ENCODE measurements around the gene TLN1.

TLN1 gene

DNA sequence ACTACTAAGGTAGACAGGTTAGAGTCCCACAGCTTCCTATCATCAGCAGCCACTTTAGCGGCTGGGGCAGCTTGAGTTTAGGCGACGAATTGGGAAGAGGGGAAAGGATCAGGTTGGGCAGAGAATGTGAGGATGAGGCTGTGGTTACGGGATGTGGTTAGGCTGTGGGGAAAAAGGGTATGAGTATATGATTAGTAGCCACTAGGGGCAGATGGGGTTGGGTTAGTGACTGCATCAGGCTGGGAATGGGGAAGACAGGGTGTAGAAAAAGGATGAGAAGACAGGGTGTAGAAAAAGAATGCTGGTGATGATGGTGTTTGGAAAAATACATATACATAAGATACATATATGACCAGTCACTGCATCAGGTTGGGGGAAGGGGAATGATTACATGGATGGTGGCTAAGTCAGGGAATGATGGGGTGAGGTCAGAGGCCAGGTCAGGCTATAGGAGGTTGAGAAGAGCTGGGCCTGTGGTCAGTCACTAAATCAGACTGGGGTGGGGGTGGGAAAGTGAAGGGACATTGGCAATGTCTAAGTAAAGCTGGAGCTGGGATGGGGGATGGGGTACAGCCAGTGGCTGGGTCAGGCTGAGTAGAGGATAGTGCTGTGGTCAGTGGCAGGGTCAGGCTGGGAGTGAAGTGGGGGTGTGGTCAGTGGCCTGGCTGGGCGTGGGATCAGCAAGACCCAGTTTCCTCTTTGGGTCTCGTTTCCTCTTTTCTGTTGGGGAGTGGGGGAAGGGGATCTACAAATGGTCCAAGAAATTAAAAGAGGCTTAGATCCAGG lies 2.1 kb downstream of the TLN1 start:
- peak; percentile 82 for DNase-seq (ENCODE audit: low spot score)

DNA sequence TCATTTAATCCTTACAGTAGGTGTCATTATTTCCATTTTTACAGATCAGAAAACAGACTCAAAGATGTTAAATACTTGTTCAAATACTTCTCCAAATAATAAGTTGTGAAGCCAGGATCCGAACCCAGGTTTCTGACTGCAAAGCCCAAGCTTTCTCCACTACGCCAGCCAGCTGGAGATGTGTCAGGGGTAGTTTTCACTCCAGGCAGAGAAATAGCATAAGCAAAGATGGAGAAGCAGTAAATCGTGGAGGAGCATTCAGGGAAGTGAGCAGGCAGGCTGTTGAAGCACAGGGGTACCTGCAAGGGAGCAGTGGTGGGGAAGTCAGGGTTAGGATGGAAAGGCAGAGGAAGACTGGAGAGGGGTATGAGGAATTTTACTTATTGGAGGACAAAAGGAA lies 2.9 kb downstream of the TLN1 start:
- DNase-seq (ENCODE audit: low spot score): no peak

DNA sequence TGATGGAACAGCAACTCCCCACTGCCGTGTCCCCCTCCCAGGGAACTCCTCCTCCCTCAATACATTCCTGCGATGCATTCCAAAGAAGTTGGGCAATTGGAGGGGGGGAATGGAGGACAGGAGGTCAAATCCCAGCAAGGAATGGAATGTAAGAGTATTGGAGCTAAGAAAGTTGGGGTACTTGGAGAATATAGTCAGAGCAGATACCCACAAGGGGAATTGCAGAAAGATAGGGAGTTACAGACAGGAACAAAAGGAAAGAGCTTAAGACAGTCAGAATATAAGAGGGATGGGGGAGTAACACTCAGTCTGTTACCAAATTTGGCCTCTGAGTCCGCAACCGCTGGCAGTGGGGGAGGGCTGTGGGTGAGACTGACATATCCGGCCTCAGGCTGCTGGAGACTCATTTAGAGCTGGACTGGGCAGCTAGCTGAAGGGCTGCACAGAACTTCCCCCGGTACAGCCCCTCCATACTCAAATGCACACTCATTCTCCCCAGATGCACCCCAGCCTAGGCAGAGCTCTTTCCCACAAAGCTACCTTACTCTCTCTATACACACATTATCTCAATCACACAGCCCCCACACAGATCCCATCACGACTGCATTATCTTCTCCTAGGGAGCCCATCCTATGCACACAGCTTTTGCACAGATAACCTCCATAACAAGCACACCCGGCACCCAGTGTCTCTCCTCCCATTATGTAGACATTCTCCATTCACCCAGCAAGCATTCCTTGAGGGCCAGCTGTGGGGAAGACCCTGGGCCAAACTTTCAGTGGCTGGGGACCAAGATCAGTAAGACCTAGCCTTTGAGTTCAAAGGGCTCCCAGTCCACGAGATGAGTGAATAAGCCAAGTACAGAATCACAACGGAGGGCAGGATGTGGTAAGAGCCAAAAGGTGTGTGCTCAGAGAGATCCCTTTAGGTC lies 3.7 kb downstream of the TLN1 start:
- DNase-seq (ENCODE audit: low spot score): peak; percentile 60

DNA sequence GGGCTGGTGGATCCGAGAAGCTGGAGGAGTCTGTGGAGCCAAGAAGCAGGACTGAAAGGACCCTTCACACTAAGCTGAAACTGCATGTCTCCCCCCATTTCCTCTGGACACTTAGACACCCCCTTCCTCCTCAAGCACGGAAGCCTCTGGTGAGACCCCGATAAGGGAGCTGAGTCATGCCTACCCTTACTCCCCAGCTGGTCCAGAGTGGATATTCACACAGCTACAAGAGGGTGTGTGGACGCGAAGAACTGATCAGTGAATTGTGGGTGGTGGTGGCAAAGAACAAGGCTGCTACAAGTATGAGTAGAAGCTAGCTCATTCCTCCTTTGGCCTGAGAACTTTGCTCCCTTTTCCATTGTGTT lies 4.3 kb downstream of the TLN1 start:
- no peak for DNase-seq (ENCODE audit: low spot score)

DNA sequence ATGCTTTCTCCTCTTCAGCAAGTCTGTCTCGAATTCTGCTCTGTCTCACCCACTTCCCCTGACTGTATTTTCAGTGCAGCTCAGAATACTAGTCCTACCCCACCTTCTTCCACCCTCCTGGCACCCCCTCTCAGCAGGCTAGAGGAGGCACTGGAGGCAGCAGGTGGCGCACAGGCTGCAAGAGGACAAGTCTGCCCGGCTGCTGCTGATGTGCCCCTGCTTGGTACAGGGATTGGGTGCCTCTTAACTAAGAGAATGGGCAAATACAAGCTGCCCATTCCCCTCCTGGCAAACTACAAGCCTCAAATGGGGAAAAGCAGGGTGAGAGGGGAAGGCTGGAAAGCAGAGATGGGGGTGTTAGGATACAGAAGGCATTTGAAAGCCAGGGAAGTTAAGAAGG lies 5.1 kb downstream of the TLN1 start:
- peak; percentile 69 for DNase-seq (ENCODE audit: low spot score)

DNA sequence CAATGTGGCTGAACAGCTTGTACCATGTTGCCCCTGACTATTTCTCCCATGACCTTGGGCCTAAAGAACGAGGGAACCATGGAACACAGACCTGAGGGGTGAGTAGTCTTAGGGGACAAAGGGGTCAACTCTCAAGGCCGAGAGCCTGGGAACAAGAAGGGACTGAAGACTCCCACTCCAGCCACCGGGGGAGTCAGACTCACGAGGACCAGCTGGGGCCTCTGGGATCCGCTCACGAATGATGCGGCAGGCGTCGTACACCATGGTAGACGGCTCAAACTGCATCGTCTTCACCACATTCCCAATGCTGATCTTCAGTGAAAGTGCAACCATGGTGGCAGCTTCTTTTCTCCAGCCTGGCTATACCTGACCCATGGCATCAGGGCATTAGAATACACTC lies 6.6 kb downstream of the TLN1 start:
- no peak for DNase-seq (ENCODE audit: low spot score)

DNA sequence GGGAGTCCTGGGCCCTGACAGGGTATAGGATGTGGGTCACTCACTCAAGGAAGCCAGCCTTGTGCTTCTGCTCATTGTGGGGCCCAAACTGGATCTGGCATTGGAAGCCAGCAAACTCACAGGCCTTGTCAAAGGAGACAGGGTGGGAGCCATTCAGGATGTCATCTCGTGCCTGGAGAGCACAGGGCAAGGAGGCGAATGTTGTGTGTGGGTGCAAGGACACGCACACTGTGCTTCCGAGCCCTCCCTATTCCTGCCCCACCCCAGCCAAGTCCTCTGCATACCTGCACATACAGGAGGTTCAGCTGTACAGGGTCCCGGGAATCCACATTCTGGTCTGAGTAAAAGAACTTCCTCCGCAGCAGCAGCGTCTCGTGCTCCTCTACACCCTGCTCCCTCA lies 8.1 kb downstream of the TLN1 start:
- DNase-seq (ENCODE audit: low spot score): no peak

DNA sequence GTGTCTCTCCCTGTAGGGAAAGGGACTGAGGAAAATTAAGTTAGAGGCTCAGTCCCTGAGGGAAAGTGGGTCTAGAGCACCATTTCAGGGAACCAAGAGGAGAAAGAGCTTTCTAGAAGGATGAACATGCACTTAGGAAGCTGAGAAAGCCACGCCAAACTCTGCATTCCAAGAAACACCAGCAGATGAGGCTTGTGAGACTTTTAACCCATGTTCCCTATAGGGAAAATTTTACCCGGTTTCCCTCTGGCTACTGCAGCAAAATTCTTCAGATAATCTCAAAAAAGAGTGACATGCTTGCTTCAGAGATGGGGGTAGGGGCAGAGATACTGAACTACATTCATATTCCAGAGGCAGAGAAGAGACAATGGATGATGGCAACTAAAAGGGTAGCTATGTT lies 8.6 kb downstream of the TLN1 start:
- no peak for DNase-seq (ENCODE audit: low spot score)

DNA sequence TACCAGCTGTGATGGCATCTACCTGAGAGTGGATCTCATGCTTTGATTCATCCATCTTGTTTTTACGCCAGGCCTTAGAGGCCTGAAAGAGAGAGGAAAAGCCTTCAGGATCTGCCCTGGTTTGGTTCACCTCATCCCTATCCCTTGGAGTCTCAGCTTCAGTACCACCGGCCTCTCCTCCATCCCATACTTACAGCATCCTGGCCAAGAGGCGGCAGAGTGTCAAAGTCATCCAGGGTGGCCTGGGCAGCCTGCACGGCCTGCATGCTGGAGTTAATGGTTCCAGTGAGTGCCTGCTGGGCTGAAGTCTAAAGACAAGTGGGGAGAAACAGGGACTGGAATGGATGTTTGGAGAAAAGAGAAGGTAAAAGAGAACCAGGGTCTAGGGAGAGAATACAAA lies 12.4 kb downstream of the TLN1 start:
- DNase-seq (ENCODE audit: low spot score): no peak

DNA sequence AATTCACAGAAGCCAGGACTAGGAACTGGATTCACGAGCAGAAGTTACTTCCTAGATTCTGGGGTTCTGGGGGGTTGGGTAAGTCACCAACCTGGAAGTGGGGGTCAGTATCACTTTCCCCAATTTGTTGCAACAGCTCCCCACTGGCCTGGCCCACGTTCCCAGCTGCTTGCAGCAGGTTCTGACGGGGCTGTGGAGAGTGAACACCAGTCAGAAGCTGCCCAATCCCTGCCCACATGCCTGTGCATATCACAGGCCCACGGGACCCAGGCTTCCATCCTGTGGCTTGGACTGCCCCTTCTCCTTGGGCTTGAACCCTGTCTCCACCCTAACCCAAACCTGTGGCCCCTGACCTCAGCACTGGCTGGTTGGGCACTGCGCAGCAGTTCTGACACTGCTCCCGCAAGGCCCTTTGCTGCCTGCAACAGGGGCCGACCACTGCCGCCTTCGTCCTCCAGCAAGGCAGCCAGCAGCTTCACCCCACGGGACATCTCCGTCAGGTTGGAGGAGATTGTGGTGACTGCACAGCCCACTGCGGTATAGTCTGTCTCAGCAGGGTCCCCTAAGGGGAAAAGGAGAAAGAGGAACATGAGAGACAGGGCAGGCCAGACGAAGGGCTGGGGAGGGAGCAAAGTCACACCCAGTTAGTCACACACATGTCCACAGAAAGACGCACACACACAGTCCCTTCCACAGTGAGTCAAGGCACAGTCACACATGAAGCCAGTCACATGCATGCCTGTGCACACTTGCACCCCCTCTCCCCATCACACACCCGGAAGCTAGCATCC lies 13.1 kb downstream of the TLN1 start:
- no peak for DNase-seq (ENCODE audit: low spot score)

DNA sequence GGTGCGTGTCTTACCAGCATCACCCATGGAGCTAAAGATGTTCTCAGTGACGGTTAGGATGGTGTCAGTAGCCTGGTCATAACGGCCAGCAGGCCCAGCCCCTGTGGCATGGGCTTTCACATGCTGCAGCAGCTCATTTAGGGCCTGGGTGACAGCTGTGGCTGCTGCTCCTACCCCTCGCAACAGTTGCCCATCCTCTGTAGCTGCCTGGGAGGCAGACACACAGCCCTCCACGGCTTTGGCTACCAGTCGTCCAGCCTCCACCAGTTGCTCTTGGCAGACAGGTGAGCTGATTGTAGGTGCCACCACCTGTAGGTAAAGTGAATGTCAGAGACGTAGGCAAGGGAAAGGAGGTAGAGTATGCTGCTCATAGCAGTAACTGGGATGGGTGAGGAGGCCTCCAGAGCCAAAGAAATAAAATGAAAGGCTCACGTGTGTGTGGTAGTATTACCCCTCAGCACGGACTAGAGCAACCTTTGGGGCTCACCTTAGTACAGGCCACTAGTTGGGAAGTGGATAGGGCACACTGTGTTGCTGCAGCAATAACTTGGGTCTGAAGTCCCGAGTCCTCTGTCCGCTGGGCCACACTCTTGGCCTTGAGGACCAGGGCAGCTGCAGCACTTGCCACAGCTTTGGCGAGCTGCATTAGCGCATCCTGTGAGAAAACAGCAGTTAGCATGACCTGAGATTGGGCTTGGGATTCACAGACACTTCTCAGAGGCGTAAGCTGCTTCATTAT lies 14.7 kb downstream of the TLN1 start:
- DNase-seq (ENCODE audit: low spot score): no peak

DNA sequence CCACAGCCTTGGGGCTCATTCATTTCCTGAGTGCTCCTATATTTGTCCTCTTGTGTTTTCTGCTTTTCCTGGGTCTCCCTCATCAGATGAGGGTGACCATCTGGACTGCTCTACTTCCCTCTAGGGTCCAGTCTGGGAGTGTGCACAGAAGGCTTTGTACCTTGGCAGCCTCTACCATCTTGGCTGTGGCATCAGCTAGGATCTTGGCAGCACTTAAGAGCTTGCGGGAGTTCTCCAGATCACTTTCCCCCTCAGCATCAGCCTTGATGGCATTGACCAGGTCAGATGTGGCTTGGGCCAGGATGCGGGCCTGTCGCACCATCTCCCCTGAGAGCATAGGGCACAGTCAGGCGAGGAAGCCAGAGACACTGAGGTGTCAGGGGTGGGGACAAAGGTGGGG lies 15.8 kb downstream of the TLN1 start:
- peak; percentile 51 for DNase-seq (ENCODE audit: low spot score)

DNA sequence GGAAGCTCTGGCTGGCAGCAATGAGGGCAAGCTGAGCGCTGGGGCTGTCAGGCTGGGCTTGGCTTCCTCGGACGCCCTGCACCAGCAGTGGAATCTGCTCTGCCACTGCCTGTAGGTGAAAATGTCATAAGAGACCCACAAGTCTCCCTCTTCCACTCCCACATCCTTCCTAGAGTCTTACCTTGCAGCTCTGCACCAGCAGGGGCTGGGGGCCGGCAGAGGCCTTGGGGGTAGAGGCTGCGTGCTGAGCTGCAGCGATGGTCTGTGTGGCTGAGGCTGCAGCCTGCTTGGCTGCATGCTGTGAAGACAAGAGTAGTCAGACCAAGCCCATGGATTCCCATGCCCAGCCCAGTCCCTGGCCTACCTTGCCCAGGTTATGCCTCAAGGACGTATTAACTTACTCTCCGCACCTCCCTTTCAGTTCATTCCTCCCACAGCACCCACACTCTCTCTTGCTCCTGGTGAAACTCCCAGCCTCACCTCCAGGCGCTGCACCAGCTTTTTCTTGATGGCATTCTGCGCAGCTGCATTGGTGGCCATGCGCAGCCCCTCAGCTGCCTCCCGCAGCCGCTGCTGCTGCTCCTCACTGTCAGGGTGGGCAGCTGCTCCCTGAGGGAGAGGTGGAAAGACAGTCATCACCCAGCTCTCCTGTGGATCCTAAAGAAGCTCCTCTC lies 17.3 kb downstream of the TLN1 start:
- DNase-seq (ENCODE audit: low spot score): no peak

DNA sequence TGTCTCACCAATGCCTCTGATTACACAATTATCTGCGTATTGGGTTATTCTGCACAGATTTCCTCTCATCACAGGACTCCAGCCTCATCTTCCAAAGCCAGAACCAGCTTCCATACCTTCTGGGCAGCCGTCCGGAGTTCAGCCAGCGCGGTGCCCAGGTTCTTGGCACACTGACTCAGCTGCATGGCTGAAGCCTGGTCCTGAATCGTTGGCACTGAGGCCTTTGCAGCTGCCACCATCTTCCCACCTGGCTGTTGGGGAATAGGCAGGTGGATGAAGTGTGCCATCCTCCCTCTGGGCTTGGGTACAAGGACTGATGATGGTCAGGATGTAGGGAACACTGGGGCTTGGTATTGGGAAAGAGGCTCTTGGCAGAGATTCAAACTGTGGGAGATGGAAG lies 17.9 kb downstream of the TLN1 start:
- no peak for DNase-seq (ENCODE audit: low spot score)

DNA sequence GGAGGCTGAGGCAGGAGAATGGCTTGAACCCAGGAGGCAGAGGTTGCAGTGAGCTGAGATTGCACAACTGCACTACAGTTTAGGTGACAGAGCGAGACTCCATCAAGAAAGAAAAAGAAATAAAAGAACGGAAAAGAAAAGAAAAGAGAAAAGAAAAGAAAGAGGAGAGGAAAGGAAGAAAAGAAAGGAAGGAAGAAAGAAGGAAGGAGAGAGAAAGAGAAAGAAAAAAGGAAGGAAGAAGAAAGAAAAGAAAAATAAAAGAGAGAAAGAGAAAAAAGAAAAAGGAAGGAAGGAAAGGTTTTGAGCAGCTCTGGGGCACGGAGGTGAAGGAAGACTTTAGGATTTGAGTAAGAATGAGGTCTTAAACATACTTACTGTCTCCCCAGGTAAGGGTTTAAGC lies 18.4 kb downstream of the TLN1 start:
- no peak for DNase-seq (ENCODE audit: low spot score)

DNA sequence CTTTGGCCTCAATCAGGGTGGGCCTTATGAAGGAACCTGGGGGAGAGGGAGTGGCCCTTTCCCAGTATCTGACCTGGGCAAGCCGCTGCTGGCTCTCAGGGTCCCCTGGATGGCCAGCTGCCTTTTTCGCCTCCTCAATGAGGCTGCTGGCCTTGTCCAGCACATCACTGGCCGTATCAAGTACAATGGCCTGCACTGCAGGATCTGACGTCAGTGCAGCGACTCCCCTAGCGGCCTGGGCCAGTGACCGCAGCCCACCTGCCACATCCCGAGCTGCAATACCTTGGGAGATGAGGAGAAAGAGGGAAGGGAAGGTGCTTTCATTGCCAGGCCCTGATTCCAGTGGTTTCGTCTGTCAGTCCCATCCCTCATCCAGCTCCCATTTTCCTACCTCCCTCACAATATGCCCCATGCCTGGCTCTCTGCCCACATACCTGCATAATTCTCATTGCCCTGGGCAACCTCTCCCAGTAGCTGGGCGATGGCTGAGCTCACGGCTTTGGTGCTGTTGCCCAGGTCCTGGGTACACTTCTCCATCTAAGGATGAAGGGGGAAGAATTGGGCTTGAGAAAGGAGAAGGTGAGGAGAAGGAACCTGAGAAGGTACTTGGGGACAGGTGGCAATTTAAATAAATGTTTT lies 19.1 kb downstream of the TLN1 start:
- no peak for DNase-seq (ENCODE audit: low spot score)

DNA sequence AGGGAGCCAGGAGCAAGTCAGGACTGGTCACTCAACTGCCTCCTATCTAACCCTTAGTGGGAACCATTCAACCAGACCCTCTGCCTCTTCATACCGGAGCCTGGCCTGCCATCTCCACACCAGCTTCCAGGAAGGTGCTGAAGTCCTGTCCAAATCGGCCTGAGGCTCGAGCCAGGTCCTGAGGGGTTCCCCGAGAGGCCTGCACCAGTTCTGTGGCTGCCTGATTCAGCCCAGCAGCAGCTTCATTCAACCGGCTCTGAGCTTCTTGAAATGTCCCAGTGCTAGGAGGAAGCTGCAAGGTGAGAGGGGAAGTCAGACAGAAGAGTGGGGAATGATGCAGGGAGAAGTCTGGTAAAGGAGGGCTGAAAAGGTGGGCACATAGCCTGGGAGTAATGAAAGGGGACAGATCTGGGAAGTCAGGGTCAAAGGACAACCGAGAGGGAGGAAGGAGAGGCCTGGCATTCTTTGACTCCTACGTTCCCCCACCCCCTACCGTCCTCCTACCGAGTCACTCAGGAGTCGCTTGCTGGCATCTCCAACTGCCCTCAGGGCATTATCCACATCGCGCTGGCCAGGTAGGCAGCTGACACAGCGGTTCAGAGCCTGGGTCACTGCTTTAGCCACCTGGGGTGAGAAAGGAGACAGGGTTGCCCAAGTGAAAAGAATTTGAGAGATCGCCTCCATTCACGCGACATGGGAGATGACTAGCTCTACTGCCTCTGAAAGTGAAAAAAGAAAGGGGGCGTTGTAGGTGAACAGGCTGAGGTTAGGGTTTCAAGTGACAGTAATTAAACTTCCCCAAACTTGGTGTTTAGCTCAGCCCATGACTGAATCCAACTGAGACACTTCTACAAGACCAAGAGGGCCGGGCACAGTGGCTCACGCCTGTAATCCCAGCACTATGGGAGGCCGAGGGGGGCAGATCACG lies 20.2 kb downstream of the TLN1 start:
- DNase-seq (ENCODE audit: low spot score): no peak

DNA sequence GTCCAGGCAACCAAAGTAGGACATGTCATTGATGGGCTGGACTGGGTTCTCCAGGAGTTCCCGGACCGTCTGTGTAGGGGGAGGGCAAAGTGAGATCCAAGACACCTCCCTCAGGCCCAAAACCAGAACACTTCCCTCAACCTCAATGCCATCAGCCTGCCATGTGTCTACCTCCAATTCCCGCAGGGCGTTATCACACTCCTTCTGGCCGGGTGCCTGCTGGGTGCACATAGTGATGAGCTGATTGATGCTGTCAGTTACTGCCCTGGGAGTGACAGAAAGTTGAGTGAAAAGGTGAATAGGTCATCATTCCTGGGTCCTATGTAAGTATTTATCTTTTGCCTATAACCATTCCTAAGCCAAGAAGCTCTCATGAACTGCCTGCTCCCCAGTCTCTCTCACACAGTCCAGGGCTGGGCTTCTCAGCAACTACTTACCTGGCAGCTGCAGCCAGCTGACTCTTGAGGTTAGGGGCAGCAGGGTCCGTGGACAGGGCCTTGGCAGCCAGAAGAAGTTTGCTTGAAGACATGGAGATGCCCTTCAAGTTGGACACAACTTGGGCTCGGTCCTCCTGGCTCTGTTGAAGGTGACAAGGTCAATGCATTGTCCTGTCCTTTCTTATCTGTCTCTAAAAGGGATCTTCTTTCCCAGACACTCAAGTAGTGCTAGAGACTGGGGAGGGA lies 21.0 kb downstream of the TLN1 start:
- no peak for DNase-seq (ENCODE audit: low spot score)

DNA sequence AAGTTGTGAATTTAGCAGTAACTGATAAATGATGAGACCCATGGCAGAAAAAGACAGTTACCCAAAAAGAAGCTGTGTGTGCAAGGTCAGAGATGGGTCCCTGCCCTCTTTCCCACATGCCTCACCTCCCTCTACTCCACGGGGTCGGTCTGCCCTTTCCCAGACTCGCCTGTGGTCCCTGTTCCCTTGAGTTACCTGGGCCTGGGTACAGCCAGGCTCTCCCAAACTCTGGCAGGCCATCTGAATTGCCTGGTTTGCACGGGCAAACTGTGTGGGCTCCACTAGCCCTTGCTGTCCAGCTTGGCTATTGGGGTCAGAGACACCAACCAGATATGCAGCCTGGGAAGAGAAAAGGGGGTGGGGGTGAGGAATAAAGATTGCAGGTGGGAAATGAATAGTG lies 23.8 kb downstream of the TLN1 start:
- no peak for DNase-seq (ENCODE audit: low spot score)

All from Ammon's horn (tissue), 1 donor.